ENCODE data around the gene LYZ.
A peak's percentile ranks its signal among the peaks of the same experiment; 100 is the strongest.
"Not testable (repeated sequence)": the region's sequence is repeated elsewhere in the genome, so short reads cannot be mapped to it uniquely, and the experiment has no call there.

The LYZ gene

GRCh38 chr12:69348162-69348938 is at the start of gene LYZ:
LYZ (plus strand) TSS chr12:69348381; CDS start chr12:69348409, 28 bp downstream.
- Mint-ChIP-seq H3K36me3 (no peaks in the 10 kb centered on the region), H3K4me3 (no peak within 1 kb of the TSS), H3K27ac (no peak within 1 kb of the TSS), H3K27me3 (peaks cover 8% of the 10 kb centered on the region), H3K4me1 (peaks cover 5% of the 10 kb centered on the region), H3K9me3 (no peaks in the 10 kb centered on the region)
- DNase-seq = no peak
- CTCF ChIA-PET = interaction anchor here (0.9 to 1.4 kb wide), 4 partner anchors 8 to 292 kb away, joined by 3 to 6 read pairs (median 3); no protein-coding TSS in a partner anchor

GRCh38 chr12:69298947-69299346 is 49.2 kb upstream of the LYZ start:
- no peak for DNase-seq
- Mint-ChIP-seq H3K27ac (no peak overlapping the region), H3K9me3 (peaks cover 2% of the 10 kb centered on the region), H3K4me1 (no peaks in the 10 kb centered on the region), H3K27me3 (peaks cover 3% of the 10 kb centered on the region), H3K36me3 (no peaks in the 10 kb centered on the region), H3K4me3 (no peak overlapping the region)
- CTCF ChIA-PET = no interaction called here

GRCh38 chr12:69304284-69304683 is 43.9 kb upstream of the LYZ start:
- Mint-ChIP-seq H3K4me1 (no peaks in the 10 kb centered on the region), H3K36me3 (peaks cover 2% of the 10 kb centered on the region), H3K4me3 (no peak overlapping the region), H3K27ac (no peak overlapping the region), H3K9me3 (peaks cover 6% of the 10 kb centered on the region), H3K27me3 (no peaks in the 10 kb centered on the region)
- CTCF ChIA-PET = no interaction called here
- DNase-seq = no peak

DNA sequence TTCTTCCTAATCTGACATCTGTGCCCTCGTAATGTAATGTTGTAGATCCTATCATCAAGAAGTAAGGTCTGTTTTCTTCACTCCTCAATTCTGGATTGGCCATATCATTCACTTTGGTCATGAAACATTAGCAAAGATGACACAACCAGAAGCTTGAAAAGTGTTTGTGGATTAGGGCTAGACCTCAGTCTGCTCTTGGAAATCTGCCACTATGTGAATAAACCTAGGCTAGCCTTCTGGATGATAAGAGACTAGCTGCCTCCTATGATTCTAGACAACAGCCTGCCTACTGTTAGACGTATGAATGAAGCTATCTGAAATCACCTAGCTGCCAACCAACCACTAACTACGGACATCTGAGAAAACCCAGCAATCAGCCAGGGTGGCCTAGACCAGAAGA is 38.7 kb upstream of the LYZ start:
- no peak overlapping the region for H3K27ac Mint-ChIP-seq
- DNase-seq = no peak
- CTCF ChIA-PET = no interaction called here
- no peak overlapping the region for H3K4me3 Mint-ChIP-seq
- H3K9me3 Mint-ChIP-seq = peaks cover 3% of the 10 kb centered on the region
- no peaks in the 10 kb centered on the region for H3K4me1 Mint-ChIP-seq
- peaks cover 2% of the 10 kb centered on the region for H3K36me3 Mint-ChIP-seq
- H3K27me3 Mint-ChIP-seq = peaks cover 4% of the 10 kb centered on the region

DNA sequence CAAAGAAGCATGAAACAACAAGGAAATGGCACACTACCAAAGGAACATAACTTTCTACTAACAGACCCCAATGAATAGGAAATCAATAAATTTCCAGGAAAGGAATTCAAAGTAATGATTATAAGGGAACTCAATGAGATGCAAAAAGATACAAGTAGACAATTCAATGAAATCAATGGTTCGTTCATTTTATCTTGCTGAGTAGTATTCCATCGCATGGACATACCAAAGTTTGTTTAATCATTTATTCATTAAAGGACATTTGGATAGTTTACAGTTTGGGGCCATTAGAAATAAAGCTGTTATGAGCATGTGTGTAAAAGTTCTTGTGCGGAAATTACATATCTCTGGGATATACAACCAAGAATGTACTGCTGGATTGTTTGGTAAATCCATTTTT is 35.0 kb upstream of the LYZ start:
- H3K27me3 Mint-ChIP-seq = peaks cover 4% of the 10 kb centered on the region
- H3K4me3 Mint-ChIP-seq = no peak overlapping the region
- no peaks in the 10 kb centered on the region for H3K36me3 Mint-ChIP-seq
- CTCF ChIA-PET = interaction anchor here (1.5 kb wide), 1 partner anchor 22 kb away, joined by 3 read pairs; no protein-coding TSS in a partner anchor
- H3K27ac Mint-ChIP-seq = no peak overlapping the region
- H3K9me3 Mint-ChIP-seq = peaks cover 7% of the 10 kb centered on the region
- no peak for DNase-seq
- no peaks in the 10 kb centered on the region for H3K4me1 Mint-ChIP-seq

GRCh38 chr12:69316784-69317183 is 31.4 kb upstream of the LYZ start:
- H3K9me3 Mint-ChIP-seq = peaks cover 16% of the 10 kb centered on the region
- H3K27me3 Mint-ChIP-seq = peaks cover 10% of the 10 kb centered on the region
- H3K4me1 Mint-ChIP-seq, H3K27ac Mint-ChIP-seq, H3K36me3 Mint-ChIP-seq, CTCF ChIA-PET, H3K4me3 Mint-ChIP-seq, DNase-seq: not testable (repeated sequence)

DNA sequence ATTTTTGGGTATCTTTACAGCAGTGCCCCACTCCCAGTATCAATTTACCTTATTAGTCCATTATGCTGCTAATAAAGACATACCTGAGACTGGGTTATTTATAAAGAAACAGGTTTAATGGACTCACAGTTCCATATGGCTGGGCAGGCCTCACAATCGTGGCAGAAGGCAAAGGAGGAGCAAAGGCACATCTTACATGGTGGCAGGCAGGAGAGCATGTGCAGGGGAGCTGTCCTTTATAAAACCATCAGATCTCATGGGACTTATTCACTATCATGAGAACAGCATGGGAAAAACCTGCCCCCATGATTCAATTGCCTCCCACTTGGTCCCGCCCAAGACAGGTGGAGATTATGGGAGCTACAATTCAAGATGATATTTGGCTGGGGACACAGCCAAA is 30.9 kb upstream of the LYZ start:
- CTCF ChIA-PET, H3K27ac Mint-ChIP-seq, H3K36me3 Mint-ChIP-seq, H3K4me1 Mint-ChIP-seq, DNase-seq, H3K27me3 Mint-ChIP-seq, H3K4me3 Mint-ChIP-seq: not testable (repeated sequence)
- peaks cover 16% of the 10 kb centered on the region for H3K9me3 Mint-ChIP-seq

DNA sequence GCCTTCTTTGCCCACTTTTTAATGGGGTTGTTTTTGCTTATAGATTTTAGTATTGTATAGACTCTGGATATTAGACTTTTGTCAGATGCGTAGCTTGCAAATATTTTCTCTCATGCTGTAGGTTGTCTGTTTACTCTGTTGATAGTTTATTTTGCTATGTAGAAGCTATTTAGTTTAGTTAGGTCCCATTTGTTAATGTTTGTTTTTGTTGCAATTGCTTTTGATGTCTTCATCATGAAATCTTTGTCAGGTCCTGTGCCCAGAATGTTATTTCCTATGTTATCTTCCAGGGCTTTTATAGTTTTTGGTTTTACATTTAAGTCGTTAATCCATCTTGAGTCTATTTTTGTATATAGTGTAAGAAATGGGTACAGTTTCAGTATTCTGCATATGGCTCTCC is 30.0 kb upstream of the LYZ start:
- Mint-ChIP-seq H3K9me3 (peaks cover 16% of the 10 kb centered on the region), H3K4me3 (no peak overlapping the region), H3K27ac (no peak overlapping the region), H3K4me1 (peaks cover 7% of the 10 kb centered on the region), H3K36me3 (peaks cover 4% of the 10 kb centered on the region), H3K27me3 (peaks cover 13% of the 10 kb centered on the region)
- no peak for DNase-seq
- CTCF ChIA-PET = no interaction called here

DNA sequence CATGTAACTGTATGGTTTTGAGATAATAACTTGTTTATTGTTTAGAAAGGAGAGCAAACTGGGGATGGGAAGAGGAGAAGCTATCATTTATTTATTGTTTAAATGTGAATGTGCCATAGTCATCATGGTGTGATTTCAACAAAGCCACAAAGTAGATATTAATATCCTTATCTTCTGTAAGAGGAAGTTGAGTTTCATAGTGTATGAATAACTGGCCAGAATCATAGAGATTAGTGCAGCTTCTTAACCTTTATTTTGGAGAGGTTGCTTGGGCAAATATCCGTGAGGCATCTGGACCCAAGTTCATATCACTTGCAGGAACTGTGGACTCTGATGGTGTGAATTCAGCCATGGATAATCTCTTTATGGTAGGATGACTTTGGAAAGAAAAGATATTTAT is 26.8 kb upstream of the LYZ start:
- Mint-ChIP-seq H3K4me1 (peaks cover 20% of the 10 kb centered on the region), H3K27me3 (peaks cover 13% of the 10 kb centered on the region), H3K4me3 (no peak overlapping the region), H3K36me3 (peaks cover 4% of the 10 kb centered on the region), H3K27ac (no peak overlapping the region), H3K9me3 (peaks cover 16% of the 10 kb centered on the region)
- no peak for DNase-seq
- CTCF ChIA-PET = no interaction called here

GRCh38 chr12:69324797-69325466 is 23.2 kb upstream of the LYZ start:
- Mint-ChIP-seq H3K36me3 (peaks cover 5% of the 10 kb centered on the region), H3K27me3 (peaks cover 13% of the 10 kb centered on the region), H3K27ac (peak overlapping the region; percentile 35), H3K9me3 (peaks cover 7% of the 10 kb centered on the region), H3K4me1 (peaks cover 44% of the 10 kb centered on the region), H3K4me3 (no peak overlapping the region)
- CTCF ChIA-PET = interaction anchor here (0.6 to 1.1 kb wide), 3 partner anchors 34 to 294 kb away, joined by 3 read pairs; no protein-coding TSS in a partner anchor
- DNase-seq = no peak

DNA sequence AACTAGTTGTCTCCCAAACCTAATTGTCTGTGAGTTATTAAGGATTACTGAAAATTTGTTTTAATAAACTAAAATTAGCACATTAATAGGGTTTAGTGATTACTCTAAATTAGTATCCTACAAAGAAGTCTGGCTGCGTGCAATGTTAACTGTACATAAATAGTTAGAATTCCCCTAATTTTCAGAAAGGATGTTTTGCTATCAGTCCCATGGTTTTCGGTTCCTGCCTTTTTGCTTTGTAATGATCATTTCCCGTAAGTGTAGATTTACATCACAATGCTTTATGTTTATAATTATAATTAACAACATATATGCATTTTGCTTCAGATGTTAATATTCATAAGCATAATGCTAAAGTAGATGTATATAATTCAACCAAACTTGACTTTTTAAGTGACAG is 19.8 kb upstream of the LYZ start:
- no peak overlapping the region for H3K4me3 Mint-ChIP-seq
- peaks cover 4% of the 10 kb centered on the region for H3K36me3 Mint-ChIP-seq
- H3K9me3 Mint-ChIP-seq = no peaks in the 10 kb centered on the region
- no peak for DNase-seq
- H3K27ac Mint-ChIP-seq = peak overlapping the region; percentile 74
- H3K4me1 Mint-ChIP-seq = peaks cover 63% of the 10 kb centered on the region
- CTCF ChIA-PET = no interaction called here
- H3K27me3 Mint-ChIP-seq = no peaks in the 10 kb centered on the region

GRCh38 chr12:69329669-69330428 is 18.3 kb upstream of the LYZ start:
- peak; percentile 61 for DNase-seq
- Mint-ChIP-seq H3K9me3 (no peaks in the 10 kb centered on the region), H3K4me1 (peaks cover 71% of the 10 kb centered on the region), H3K27ac (peak overlapping the region; percentile 98), H3K36me3 (peaks cover 4% of the 10 kb centered on the region), H3K4me3 (peak overlapping the region; percentile 82), H3K27me3 (no peaks in the 10 kb centered on the region)
- CTCF ChIA-PET = interaction anchor here (0.9 to 2.8 kb wide), 3 partner anchors 29 to 173 kb away, joined by 3 to 10 read pairs (median 8); no protein-coding TSS in a partner anchor

DNA sequence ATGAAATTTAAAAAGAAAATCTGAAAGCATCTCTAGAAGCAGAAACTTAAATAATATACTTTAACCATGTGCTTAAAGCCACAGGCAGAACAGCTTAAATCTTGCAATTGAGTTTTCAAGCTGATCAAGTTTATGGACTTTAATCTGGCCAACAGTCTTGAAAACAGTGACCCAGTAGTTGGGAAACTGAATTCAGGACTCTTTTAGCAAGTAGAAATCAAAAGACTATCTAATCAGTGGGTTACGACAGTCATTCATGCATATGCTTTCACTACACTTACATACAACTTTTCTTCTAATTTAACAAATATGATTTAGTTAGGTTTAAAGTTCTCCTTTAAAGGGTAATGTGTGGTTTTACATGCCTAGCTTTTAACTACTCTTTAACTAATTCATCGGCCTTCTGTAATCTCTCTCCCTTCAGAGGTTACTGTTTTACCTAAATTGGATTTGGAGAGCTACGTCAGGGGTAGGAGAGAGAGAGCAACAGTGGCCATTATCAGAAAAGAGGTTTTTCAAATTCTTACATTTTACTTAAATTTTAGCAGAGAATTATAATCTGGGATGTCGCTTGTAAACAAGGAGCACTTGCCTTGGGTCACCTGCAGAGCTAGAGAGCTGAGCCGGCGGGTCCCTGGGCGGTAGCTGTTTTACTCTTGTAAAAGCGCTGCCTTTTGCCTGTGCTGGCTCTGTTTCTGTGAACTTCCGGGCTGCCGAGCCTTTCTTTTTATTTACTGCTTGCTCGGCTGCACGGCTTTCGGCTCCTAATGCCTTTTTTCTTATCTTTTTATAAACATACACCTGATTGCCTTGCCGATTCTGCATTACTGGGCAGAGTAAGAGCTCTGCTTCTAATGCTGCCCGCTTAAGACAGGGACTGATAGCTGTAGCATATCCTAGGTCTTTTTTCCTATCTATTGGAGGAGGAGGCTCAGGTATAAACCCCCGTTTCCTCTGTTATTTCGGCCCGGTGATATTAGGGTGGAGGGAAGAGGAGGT is 17.4 kb upstream of the LYZ start:
- Mint-ChIP-seq H3K27ac (peak overlapping the region; percentile 98), H3K27me3 (no peaks in the 10 kb centered on the region), H3K4me3 (peak overlapping the region; percentile 82), H3K4me1 (peaks cover 67% of the 10 kb centered on the region), H3K9me3 (no peaks in the 10 kb centered on the region), H3K36me3 (peaks cover 4% of the 10 kb centered on the region)
- CTCF ChIA-PET = interaction anchor here (0.9 to 2.8 kb wide), 3 partner anchors 28 to 174 kb away, joined by 3 to 10 read pairs (median 8); no protein-coding TSS in a partner anchor
- peak; percentile 79 for DNase-seq
